Raji (cell line): ENCODE data around the gene C16orf78.

Source experiments
- POLR2A ChIP-seq: IDR thresholded peaks from 2 replicates; pipeline ENCODE4 v1.6.1; 2011; ENCODE audit warnings: low read depth, low read length, control low read depth; ENCODE audit not compliant: insufficient read depth

The C16orf78 gene

DNA sequence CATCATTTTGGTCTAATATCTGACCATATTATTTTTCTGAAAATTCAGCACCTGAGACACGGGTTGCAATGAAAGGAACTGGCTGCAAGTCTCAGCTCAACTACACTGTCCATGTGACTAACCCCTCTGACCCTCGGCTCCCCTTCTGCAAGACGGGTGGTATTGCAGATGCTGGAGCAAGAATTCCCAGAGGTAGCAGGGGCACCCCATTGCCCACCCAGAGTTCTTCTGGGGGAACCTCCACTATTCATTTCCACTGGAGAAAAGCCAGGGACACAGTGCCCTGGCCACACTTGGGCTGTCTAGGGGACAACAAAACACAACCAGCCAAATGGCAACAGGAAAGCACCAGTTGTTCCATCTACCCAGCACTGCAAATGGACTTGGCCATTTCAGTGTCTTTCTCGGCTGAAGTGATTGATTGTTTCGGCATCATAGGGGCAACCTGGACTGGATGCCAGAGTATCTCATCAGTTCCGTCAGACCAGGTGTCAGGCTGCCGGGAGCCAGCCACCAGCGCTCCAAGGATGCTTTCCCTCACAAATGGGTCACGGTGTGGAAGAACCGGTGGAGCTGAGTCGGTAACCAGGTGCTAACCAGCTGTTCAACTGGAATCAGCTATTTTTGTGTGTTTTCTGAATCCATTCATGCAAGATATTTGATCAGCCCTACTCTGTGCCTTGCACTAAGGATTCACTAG lies 58.1 kb downstream of the C16orf78 start:
- TF ChIP-seq POLR2A, result no peak

DNA sequence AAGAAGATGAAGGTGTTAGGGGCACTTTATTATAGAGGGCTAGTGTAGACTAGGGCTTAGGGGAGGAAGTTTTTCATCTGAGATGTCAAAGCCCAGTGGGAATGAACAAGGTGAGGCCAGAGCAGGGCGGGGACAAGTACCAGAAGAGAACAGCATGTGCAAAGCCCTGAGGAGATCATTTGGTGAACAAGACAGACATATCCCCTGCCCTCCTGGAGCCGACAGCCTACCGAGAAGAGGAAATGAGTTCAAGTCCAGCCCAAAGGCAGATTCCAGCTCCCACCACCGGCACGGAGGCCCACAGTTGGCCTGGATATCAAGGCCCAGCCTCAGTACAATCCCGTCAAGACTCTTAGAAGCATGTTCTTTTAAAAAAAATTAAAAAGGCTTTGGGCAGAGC lies 61.1 kb downstream of the C16orf78 start:
- no peak for TF ChIP-seq POLR2A

DNA sequence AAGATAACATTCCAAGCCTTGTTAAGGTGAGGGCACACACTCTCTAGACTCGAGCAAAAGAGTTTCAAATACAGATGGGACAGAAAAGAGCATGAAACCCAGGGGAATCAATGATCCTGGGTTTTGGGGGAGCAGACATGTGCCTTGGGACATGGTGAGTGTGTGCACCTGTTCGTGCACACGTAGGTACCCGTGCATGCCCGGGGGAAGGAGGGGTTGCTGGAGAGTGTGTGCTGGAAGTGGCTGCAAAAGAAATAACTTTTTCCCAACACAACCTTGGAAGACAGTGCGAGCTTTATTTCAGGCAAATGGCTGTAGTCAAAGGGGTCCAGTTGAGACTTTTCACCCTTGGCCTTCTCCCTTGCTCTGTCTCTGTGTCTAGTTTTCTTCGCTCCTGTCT lies 62.6 kb downstream of the C16orf78 start:
- no peak for TF ChIP-seq POLR2A

DNA sequence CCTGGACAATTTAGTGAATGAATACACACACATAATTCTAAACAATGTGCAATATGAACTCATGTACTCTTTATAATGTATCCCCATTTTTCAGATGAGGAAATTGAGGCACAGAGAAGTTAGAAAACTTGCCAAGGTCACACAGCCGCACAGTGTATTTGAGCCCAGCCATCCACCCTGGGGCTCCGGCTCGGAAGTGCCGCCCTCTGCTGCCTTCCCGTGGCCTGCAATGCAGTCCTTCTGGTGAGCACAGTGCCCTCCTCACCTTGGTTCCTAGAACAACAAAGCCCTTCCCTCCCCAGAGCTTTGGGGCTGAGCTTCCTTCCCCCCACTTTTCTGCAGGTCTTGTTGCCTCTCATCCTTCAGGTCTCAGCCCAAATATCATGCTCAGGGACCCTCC lies 63.7 kb downstream of the C16orf78 start:
- TF ChIP-seq POLR2A, result no peak

DNA sequence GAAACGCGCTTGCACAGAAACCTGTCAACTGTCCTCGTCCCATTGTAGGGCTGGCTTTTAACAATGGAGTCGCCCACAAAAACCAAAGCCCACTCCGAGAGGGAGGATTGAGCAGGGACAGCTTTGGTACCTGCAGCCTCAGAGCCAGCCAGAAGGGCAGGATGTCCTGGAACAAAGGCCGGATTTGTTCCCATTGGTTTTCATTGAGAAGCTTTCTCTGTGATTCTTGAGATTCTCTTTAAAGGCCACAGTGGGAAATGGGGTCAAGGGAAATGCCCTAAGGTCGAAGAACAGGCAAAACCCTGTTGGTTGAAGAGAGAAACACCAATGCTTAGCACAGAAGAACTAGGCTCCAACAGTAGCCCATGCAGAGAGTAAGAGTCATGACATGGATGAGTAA lies 65.4 kb downstream of the C16orf78 start:
- no peak for TF ChIP-seq POLR2A

DNA sequence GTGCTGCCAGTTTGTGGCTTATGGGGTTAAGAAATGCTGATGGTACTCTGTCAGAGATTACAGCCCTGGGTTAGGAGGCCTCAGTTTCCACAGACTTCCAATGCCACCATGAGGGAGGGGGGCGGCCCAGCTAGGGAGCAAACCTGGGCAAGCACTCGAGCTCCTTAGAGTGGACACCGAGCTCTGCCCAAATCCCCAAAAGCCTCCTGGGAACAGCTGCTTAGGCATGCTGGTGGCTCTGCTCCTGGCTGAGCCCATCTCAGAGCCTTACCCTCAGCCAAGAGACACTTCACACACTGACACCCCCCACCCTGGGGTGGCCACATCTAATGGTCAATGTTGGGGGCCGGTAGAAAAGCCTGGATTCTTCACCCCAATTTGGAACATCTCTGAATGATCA lies 66.1 kb downstream of the C16orf78 start:
- TF ChIP-seq POLR2A, result no peak

DNA sequence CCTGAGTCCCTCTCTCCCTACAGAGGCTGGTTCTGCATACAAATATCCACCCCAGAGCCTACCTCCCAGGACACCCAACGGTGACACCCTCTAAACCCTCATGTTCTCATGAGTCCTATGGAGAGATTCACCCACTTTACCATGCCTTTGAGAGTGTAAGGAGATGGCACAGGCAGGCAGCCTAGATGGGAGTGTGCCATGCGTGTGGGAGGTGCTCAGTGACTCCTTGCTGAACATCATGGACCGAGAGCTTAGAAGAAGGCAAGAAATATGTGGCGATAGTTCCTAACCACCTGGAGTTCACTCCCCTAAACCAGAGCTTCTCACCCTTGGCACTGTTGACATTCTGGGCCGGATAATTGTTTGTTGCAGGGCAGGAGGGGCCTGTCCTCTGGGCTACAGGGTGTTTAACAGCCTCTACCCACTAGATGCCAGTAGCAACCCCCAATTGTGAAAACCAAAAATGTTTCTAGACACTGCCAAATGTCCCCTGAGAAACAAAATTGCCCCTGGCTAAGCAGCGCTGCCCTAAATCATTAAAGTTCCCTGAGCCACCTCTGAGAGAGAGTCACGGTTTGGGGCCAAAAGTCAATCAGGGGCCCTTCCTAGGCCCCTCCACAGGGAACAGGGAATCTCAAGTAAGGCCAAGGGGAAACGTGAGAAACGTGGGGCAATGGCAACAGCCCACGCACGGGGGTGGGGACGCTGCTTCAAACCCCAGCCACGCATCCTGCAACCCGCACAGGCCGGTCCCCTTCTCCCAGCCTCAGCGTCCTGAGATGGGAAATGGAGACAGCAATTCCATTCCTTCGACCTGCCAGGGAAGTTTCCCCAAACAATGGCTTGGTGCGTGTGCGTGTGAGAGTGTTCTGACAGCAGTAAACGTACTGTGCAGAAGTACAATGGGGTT lies 66.8 kb downstream of the C16orf78 start:
- TF ChIP-seq POLR2A, result no peak

DNA sequence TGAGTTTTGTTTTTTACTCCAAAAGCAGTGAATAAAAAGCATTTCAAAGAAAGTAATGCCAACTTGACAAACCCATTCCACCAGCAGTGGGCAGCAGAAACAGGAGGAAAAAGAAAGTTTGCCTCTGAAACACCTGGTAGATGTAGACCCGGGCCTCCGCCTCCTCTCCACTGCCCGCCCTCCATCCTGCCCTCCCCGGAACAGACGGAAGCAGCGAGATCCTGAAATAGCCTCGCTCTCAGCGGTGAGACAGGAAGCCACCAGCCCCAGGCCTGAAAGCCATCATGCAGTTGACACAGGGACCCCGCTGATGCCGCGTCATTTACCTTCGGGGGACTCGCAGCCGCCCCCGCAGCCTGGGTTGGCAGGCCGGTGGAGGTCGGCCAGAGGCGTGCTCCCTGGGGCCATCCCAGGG lies 67.8 kb downstream of the C16orf78 start:
- TF ChIP-seq POLR2A, result peak; percentile 42; the same call in 1 of the 2 replicates

DNA sequence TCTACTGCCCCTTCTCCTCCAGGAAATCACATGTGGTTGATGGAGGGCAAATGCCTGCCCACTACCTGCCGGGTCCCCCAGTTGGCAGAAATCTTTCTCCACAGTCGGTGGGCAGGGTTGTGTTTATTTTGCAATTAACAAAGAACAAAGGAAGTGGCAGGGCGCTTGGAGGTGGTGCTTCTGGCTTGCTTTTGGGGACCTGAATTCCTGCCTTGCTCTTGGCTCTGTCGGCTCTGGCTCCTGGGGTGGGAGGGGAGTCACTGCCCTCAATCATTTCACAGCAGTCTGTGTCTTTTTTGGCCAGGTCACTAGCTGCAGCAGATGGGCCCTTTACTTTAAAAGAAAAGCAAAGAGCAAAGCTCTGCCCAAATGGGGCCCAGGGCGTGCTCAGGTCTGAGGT lies 69.2 kb downstream of the C16orf78 start:
- no peak for TF ChIP-seq POLR2A

DNA sequence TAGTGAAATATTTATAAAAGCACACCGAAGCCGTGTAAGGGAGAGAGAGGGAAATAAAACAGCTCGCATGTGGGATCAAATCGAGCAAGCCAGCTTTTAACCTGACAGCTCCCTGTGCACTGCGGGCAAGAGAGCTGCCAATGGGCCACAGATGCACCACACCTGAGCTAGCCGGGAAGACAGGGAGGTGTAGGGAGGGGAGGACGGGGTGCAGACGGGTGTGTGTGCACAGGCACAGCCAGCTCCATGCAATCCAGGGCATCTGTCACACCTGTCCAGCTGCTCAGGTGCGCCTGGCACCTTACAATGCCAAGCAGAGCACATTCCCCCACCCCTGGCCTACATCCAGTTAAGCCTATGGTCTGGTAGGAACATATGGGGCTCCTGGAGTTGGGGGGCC lies 70.0 kb downstream of the C16orf78 start:
- TF ChIP-seq POLR2A, result no peak

DNA sequence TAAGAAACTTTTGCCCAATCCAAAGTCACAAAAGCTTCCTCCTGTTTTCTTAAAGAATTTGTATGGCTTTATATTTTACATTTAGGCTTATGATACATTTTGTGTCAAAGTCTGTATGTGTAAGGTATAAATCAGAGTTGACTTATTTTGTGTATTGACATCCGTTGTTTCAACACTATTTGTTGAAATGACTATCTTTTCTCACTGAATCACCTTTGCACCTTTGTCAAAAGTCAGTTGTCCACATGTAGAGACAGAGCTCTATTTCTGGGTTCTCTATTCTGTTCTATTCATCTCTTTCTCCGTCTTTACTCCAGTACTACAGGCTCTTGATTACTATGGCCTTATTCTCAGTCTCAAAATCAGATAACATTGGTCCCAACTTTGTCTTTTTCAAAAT lies 73.2 kb downstream of the C16orf78 start:
- TF ChIP-seq POLR2A, result no peak
